HG02588 (cell line): ENCODE data around the gene TLCD1.
A peak's percentile ranks its signal among the peaks of the same experiment; 100 is the strongest.
"Not testable (repeated sequence)": the region's sequence is repeated elsewhere in the genome, so short reads cannot be mapped to it uniquely, and the experiment has no call there.

Source experiments
- ATAC-seq: cut with Tn5 transposase; IDR thresholded peaks from one replicate; pipeline ENCODE4 v1.9.1; 2021; ENCODE audit warnings: mild to moderate bottlenecking, moderate library complexity; ENCODE audit not compliant: unreplicated experiment

Gene TLCD1

GRCh38 chr17:28747051-28747691 is 21.1 kb upstream of the TLCD1 start:
- ATAC-seq: no peak

- no peak for ATAC-seq
These were observed 20.6 kb upstream of the TLCD1 start for GRCh38 chr17:28746611-28747050.

DNA sequence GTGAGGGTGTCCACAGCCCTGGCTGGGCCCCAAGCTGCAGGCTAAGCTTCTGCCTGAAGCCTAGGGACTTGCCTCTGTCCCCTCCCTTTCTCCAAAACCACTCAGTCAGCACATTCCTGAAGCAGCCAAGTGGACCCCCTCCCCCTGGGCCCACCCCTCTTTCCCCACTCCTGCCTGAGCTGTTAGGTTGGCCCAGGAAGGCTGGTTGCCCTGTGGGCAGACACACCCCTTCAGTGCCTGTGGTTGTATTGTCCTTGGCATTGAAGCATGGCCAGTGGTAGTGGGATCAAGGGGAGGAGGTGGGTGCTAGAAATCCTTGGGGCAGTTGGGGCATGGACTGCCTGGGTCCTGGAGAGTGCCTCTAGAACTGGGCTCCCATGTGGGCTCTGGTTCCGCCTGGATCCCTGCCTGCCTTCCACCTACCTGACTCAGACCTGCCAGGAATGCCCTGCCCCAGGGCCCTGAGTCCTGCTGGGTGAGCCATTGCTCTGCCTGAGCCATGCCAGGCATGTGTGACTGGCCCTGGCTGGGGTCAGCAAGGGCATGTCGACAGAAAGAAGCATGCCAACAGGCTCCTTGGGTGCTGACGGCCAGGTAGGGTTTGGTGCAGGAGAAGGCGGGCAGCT is 19.9 kb upstream of the TLCD1 start:
- ATAC-seq: no peak

GRCh38 chr17:28744972-28745785 is 19.1 kb upstream of the TLCD1 start:
- no peak for ATAC-seq

- ATAC-seq: peak; percentile 31
These were observed 18.3 kb upstream of the TLCD1 start for GRCh38 chr17:28744104-28744971.

- ATAC-seq: peak; percentile 67
These were observed 17.4 kb upstream of the TLCD1 start, which contains the start of gene TRAF4 for GRCh38 chr17:28743243-28744103. TSS of gene TRAF4 (plus strand) at chr17:28744011. CDS start at chr17:28744113, 102 bp downstream.

DNA sequence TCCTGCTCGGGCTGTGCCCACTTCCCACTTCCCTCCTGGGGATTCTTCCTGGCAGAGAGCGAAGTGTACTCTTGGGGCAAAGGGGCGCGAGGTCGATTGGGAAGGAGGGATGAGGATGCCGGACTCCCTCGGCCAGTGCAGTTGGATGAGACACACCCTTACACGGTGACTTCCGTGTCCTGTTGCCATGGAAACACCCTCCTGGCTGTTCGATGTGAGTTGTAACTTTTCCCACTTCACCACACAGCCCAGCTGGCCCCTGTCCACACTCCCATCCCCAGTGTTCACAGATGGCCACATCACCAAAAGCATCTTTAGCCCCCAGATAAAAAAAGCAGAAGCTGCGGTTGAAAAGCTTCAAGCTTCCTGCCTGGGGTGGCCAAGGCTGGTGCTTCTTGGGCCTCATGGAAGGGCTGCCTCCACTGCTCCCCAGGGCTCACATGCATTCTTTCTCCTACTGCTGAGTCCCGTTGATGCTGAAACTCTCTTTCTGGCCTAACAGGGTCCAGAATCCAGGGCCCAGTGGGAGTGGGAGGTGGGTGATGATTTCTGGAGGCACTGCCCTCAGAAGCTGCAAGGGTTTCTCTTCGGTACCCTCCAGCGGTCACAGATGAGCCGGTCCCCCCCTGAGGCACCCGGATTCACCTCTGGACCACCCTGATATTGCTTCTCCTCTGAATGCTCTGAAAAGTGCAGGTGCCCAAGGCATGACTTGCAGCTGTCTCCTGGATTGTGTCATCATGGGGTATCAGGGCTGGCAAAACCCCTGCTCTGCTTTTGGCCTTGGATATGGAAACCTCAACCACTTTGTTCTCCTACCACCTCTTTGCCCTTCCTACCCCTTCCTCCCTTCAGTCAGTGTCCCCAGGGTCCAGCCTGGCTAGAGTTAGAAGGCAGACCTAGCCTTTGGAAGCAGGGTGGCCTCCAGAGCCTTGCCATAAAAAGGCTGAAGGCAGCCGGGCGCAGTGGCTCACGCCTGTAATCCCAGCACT is 15.6 kb upstream of the TLCD1 start:
- ATAC-seq: no peak

DNA sequence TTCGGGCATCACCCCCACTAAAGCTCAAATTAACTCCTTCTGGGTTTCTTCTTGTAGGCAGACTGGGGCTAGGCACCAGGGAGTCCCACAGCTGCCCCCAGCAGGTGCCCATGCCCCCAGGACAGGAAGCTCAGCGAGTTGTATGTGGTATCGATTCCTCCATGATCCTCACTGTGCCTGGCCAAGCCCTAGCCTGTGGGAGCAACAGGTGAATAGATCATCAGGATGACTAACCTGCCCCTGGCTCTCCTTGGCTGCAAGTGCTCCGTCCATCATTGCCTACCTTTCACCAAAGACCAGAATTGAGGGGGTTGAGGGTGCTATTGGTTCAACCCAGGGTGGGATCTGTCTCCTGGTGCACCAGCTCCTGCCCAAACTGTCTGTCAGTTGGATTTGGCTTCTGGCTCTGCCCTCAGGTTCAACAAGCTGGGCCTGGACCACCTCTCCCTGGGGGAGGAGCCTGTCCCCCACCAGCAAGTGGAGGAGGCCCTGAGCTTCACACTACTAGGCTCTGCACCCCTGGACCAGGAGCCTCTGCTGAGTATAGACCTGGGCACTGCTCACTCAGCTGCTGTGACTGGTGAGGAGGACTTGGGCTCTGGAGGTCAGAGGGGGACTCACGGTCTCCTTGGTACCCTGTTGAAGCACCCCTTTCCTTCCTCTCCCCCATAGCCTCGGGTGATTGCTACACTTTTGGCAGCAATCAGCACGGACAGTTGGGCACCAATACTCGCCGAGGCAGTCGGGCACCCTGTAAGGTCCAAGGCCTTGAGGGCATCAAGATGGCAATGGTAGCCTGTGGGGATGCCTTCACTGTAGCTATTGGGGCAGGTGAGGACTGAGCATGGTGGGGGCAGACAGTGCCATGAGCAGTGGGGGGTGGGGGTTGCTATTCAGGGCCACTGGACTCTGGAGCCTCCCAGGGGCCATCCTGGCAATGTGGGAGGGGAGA is 14.6 kb upstream of the TLCD1 start:
- ATAC-seq: no peak

DNA sequence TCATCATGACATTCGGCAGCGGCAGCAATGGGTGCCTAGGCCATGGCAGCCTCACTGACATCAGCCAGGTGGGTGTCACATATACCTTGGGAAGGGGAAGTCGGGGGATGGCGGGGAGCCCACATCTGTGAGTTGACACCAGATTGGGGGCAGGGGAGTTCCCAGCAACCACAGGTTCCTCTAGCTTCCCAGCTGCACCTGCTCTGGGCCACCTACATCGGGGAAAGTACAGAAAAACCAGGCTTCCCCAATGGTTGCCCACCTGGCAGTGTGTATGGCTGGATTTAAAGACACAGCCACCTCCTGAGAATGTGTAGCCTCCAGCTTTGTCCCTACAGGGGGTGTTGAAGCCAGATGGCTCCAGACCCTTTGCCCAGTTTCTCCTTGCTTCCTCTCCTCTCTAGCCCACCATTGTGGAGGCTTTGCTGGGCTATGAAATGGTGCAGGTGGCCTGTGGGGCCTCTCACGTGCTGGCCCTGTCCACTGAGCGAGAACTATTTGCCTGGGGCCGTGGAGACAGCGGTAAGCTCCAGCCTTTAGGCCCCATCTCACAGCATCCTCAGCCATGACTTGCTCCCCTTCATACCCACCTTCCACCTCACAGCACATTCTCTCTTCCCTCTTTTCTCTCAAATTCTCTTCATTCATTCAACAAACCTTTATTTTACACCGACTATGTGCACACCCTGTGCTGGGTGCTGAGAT is 12.8 kb upstream of the TLCD1 start:
- no peak for ATAC-seq

- peak; percentile 61 for ATAC-seq
These were observed 12.0 kb upstream of the TLCD1 start for GRCh38 chr17:28737770-28738679.

DNA sequence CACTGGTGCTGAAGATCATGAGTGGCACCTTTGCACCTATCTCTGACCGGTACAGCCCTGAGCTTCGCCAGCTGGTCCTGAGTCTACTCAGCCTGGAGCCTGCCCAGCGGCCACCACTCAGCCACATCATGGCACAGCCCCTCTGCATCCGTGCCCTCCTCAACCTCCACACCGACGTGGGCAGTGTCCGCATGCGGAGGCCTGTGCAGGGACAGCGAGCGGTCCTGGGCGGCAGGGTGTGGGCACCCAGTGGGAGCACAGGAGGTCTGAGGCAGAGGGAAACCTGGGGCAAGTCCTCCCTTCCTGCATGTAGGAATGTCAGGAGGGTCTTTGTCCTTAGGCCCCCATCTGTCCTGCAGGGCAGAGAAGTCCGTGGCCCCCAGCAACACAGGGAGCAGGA is 11.3 kb upstream of the TLCD1 start:
- no peak for ATAC-seq

DNA sequence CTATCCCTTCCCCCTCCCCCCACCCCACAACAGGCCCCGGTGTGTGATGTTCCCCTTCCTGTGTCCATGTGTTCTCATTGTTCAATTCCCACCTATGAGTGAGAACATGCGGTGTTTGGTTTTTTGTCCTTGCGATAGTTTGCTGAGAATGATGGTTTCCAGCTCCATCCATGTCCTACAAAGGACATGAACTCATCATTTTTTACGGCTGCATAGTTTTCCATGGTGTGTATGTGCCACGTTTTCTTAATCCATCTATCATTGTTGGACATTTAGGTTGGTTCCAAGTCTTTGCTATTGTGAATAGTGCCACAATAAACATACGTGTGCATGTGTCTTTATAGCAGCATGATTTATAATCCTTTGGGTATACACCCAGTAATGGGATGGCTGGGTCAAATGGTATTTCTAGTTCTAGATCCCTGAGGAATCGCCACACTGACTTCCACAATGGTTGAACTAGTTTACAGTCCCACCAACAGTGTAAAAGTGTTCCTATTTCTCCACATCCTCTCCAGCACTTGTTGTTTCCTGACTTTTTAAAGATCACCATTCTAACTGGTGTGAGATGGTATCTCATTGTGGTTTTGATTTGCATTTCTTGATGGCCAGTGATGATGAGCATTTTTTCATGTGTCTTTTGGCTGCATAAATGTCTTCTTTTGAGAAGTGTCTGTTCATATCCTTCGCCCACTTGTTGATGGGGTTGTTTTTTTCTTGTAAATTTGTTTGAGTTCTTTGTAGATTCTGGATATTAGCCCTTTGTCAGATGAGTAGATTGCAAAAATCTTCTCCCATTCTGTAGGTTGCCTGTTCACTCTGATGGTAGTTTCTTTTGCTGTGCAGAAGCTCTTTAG is 10.1 kb upstream of the TLCD1 start:
- not testable (repeated sequence) for ATAC-seq

- no peak for ATAC-seq
These were observed 9.2 kb upstream of the TLCD1 start for GRCh38 chr17:28735242-28735722.

GRCh38 chr17:28734712-28735241 is 8.7 kb upstream of the TLCD1 start:
- ATAC-seq: no peak

GRCh38 chr17:28733346-28733745 is 7.3 kb upstream of the TLCD1 start:
- ATAC-seq: no peak
